IPS DF 6.9 (cell line): ENCODE results near the gene DAPK3.
"Not testable (repeated sequence)": the region's sequence is repeated elsewhere in the genome, so short reads cannot be mapped to it uniquely, and the experiment has no call there.

Experiments
- DNase-seq: peaks from one replicate; pipeline ENCODE4 v3.0.0-alpha.2; 2013; ENCODE audit warnings: low read depth, low spot score
- H3K27ac ChIP-seq: one replicate; pipeline ENCODE4 v1.5.1; 2013; ENCODE audit warnings: low read length, control low read depth
- H3K27me3 ChIP-seq: 2 replicates; pipeline ENCODE4 v1.6.1; 2013; ENCODE audit warnings: mild to moderate bottlenecking, low read length; ENCODE audit not compliant: control insufficient read depth, insufficient read depth
- H3K36me3 ChIP-seq: 2 replicates; pipeline ENCODE4 v1.6.1; 2013; ENCODE audit warnings: low read length; ENCODE audit not compliant: control insufficient read depth, insufficient read depth
- H3K4me1 ChIP-seq: 2 replicates; pipeline ENCODE4 v1.6.1; 2013; ENCODE audit warnings: low read length; ENCODE audit not compliant: control insufficient read depth, insufficient read depth
- H3K4me3 ChIP-seq: 2 replicates; pipeline ENCODE4 v1.5.1; 2013; ENCODE audit warnings: mild to moderate bottlenecking, low read length
- H3K9me3 ChIP-seq: 2 replicates; pipeline ENCODE4 v1.6.1; 2013; ENCODE audit warnings: low read length, inconsistent platforms; ENCODE audit not compliant: control insufficient read depth, insufficient read depth
- WGBS: extraction: QIAGEN DNeasy Blood & Tissue Kit; methylation state at CpG from one replicate; pipeline ENCODE4 v1.1.7; 2013; ENCODE audit warnings: mixed read lengths, missing lambda C conversion rate; ENCODE audit not compliant: insufficient read length, insufficient coverage; 5-methylcytosine and 5-hydroxymethylcytosine counted together

DAPK3 gene

GRCh38 chr19:3950871-3951861 is 19.7 kb downstream of the DAPK3 start:
- no peak overlapping the region for H3K27ac ChIP-seq
- H3K36me3 ChIP-seq = no peaks in the 10 kb centered on the region
- H3K9me3 ChIP-seq = no peaks in the 10 kb centered on the region
- H3K27me3 ChIP-seq = no peaks in the 10 kb centered on the region
- H3K4me3 ChIP-seq = no peak overlapping the region
- no peaks in the 10 kb centered on the region for H3K4me1 ChIP-seq
- no peak for DNase-seq
- no CpG with 5 or more reads among the region's 41 CpGs for WGBS

GRCh38 chr19:3949997-3950859 is 20.7 kb downstream of the DAPK3 start:
- H3K9me3 ChIP-seq = no peaks in the 10 kb centered on the region
- no peak overlapping the region for H3K4me3 ChIP-seq
- H3K36me3 ChIP-seq = no peaks in the 10 kb centered on the region
- no CpG with 5 or more reads among the region's 20 CpGs for WGBS
- H3K27me3 ChIP-seq = no peaks in the 10 kb centered on the region
- no peak overlapping the region for H3K27ac ChIP-seq
- DNase-seq = no peak
- H3K4me1 ChIP-seq = no peaks in the 10 kb centered on the region

- H3K27me3 ChIP-seq = no peaks in the 10 kb centered on the region
- H3K27ac ChIP-seq = no peak overlapping the region
- DNase-seq = no peak
- no CpG with 5 or more reads among the region's 11 CpGs for WGBS
- H3K4me1 ChIP-seq = no peaks in the 10 kb centered on the region
- H3K9me3 ChIP-seq = no peaks in the 10 kb centered on the region
- H3K36me3 ChIP-seq = peaks cover 1% of the 10 kb centered on the region; the same call in 1 of the 2 replicates
- H3K4me3 ChIP-seq = no peak overlapping the region
These were observed 21.6 kb downstream of the DAPK3 start for GRCh38 chr19:3949294-3949693.

- H3K27ac ChIP-seq, DNase-seq, H3K4me1 ChIP-seq, H3K9me3 ChIP-seq, H3K36me3 ChIP-seq, H3K4me3 ChIP-seq, H3K27me3 ChIP-seq: not testable (repeated sequence)
- WGBS = no CpG with 5 or more reads among the region's 15 CpGs
These were observed 23.5 kb downstream of the DAPK3 start for GRCh38 chr19:3947316-3947933.

- H3K27me3 ChIP-seq = no peaks in the 10 kb centered on the region
These were observed 25.1 kb downstream of the DAPK3 start for GRCh38 chr19:3945838-3946237.

GRCh38 chr19:3944018-3944721 is 26.7 kb downstream of the DAPK3 start:
- Histone ChIP-seq H3K27ac (no peak overlapping the region), H3K36me3 (peaks cover 18% of the 10 kb centered on the region), H3K4me3 (no peak overlapping the region), H3K4me1 (no peaks in the 10 kb centered on the region), H3K9me3 (no peaks in the 10 kb centered on the region), H3K27me3 (no peaks in the 10 kb centered on the region)
- WGBS = no CpG with 5 or more reads among the region's 11 CpGs
- no peak for DNase-seq

More at GRCh38 chr19:3945838-3946237, 25.1 kb downstream of the DAPK3 start:
- Histone ChIP-seq H3K4me1 (no peaks in the 10 kb centered on the region), H3K27ac (no peak overlapping the region), H3K4me3 (no peak overlapping the region), H3K9me3 (no peaks in the 10 kb centered on the region), H3K36me3 (peaks cover 13% of the 10 kb centered on the region)
- no peak for DNase-seq
- no CpG with 5 or more reads among the region's 2 CpGs for WGBS

GRCh38 chr19:3942790-3943409 is 28.0 kb downstream of the DAPK3 start:
- no peak overlapping the region for H3K27ac ChIP-seq
- no peak overlapping the region for H3K4me3 ChIP-seq
- no CpG with 5 or more reads among the region's 8 CpGs for WGBS
- no peak for DNase-seq
- H3K27me3 ChIP-seq = no peaks in the 10 kb centered on the region
- H3K4me1 ChIP-seq = no peaks in the 10 kb centered on the region
- peaks cover 18% of the 10 kb centered on the region for H3K36me3 ChIP-seq
- H3K9me3 ChIP-seq = no peaks in the 10 kb centered on the region

GRCh38 chr19:3938300-3938950 is 32.5 kb downstream of the DAPK3 start:
- not testable (repeated sequence) for H3K4me3 ChIP-seq, H3K4me1 ChIP-seq, DNase-seq, H3K27ac ChIP-seq, H3K9me3 ChIP-seq, H3K27me3 ChIP-seq
- H3K36me3 ChIP-seq = peaks cover 14% of the 10 kb centered on the region
- WGBS = no CpG with 5 or more reads among the region's 22 CpGs
